Dermis microvascular lymphatic vessel endothelial cell (primary cell): ENCODE data around the gene ZNF610. TPM values are rescaled to one million over a fixed set of nuclear protein-coding genes. Genes with fewer than 3 reads are reported as not detected.

Experiments used
- DNase-seq, 2 donors: peaks; one replicate each; pipeline versions ENCODE4 v3.0.0 to v3.0.0-alpha.2; 2010; ENCODE audit warnings: low read depth in 2 of 2
- total RNA-seq: library from RNA; depleted of rRNA; stranded (reverse); fragments of >200 nt; gene quantifications from 2 replicates; pipeline ENCODE4 v1.2.1, GENCODE V29; 2014

ZNF610 gene
- total RNA-seq, 1 donor from 2014 or later = 1.7 TPM

GRCh38 chr19:52397310-52398080 is 61.5 kb downstream of the ZNF610 start, which contains the start of gene ZNF528:
Gene ZNF528, plus strand, starts transcription at chr19:52397849. Its CDS starts 4,165 bp downstream, at chr19:52402014.
- DNase-seq = peak; percentile 90 to 95

- DNase-seq = no peak
These were observed 62.0 kb downstream of the ZNF610 start for GRCh38 chr19:52398081-52398441.

- no peak for DNase-seq
These were observed 74.2 kb downstream of the ZNF610 start for GRCh38 chr19:52410276-52410675.

GRCh38 chr19:52415711-52416110 is 79.7 kb downstream of the ZNF610 start:
- no peak for DNase-seq

Other genes starting within 250 kb of the ZNF610 start
- gene ZNF841, start 240.5 kb upstream of the ZNF610 start, total RNA-seq = 6.8 and 8.2 TPM in 2 replicates
- 5.4 and 7.7 TPM in 2 replicates for gene ZNF616, start 196.3 kb upstream of the ZNF610 start, total RNA-seq
- gene ZNF836, start 164.6 kb upstream of the ZNF610 start, total RNA-seq = 7.5 and 7.8 TPM in 2 replicates
- 95.0 and 163 TPM in 2 replicates for gene PPP2R1A, start 146.2 kb upstream of the ZNF610 start, total RNA-seq
- 5.4 and 10.4 TPM in 2 replicates for gene ZNF766, start 66.7 kb upstream of the ZNF610 start, total RNA-seq
- gene ZNF480, start 39.1 kb upstream of the ZNF610 start, total RNA-seq = 3.2 and 5.2 TPM in 2 replicates
- gene ZNF880, start 33.7 kb downstream of the ZNF610 start, total RNA-seq = 18.0 and 19.0 TPM in 2 replicates
- gene ZNF528, start 61.6 kb downstream of the ZNF610 start, total RNA-seq = 7.3 and 9.1 TPM in 2 replicates
- not detected in 2 replicates for gene ZNF534, start 92.9 kb downstream of the ZNF610 start, total RNA-seq
- gene ZNF578, start 117.3 kb downstream of the ZNF610 start, total RNA-seq = 0.64 and 1.4 TPM in 2 replicates
- 10.3 and 11.3 TPM in 2 replicates for gene ZNF808, start 191.4 kb downstream of the ZNF610 start, total RNA-seq
- 9.5 and 12.3 TPM in 2 replicates for gene ZNF701, start 234.0 kb downstream of the ZNF610 start, total RNA-seq